GM18870 (cell line): Measurements from ENCODE around the gene TNFSF10.

Experiments
- ATAC-seq: cut with Tn5 transposase; IDR thresholded peaks from one replicate; pipeline ENCODE4 v1.9.1; 2021; ENCODE audit warnings: moderate library complexity; ENCODE audit not compliant: unreplicated experiment

The TNFSF10 gene

DNA sequence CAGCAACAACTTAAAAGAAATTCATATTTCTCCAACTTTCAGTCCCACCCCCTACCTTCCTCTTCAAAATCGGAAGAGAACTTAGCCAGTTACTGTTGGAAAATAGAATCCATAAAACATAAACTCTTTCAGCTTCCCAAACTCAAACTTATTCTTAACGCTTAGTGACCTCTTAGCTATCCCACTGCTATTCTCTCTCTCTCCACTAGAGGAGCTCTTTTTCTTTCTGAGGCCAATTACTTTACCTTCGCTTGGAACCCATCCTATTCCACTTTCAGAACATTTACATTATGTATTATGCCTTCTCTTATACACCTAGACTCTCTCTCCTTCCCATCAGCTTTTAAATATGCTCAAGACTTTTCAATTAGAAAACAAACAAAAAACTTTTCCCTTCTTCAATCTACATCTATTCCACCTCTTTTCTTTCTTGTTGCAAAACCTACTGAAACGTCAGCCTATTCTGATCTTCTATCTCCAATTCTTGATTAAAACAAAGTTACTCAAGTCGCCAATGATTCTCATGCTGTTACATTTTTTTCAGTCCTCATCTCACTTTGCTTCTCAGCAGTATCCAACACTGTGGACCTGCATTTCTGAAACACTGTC lies 61.6 kb downstream of the TNFSF10 start:
- ATAC-seq: no peak

DNA sequence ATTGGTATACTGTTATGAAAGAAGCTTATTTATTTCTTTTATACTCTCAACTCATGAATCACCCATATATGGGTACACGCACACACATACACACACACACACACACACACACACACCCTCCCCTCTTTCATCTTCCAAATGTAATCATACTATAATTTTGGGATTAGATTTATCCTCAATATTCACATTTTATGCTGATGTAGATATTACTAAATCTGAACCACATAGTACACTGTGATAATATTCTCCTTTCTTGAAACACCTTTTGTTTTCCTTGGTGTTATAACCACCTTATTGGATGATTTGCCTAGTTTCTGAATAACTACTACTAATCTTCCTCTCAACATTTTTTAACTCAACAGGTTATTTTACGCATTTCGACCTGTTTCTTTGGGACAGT lies 66.8 kb downstream of the TNFSF10 start:
- no peak for ATAC-seq
